Hepatocyte (in vitro differentiated cells): Measurements from ENCODE around the gene CFHR5. TPM values are rescaled to one million over a fixed set of nuclear protein-coding genes. Genes with fewer than 3 reads are reported as not detected.
"Not testable (repeated sequence)": the region's sequence is repeated elsewhere in the genome, so short reads cannot be mapped to it uniquely, and the experiment has no call there.

Experiments
- DNase-seq: peaks from one replicate; pipeline ENCODE4 v3.0.0-alpha.2; 2016; ENCODE audit warnings: low spot score
- H2AFZ ChIP-seq: fragments of 200-600 bp; sonication (generic); 2 replicates; pipeline ENCODE4 v1.6.0; 2016; ENCODE audit warnings: antibody characterized with exemption, mild to moderate bottlenecking
- H3K27ac ChIP-seq: fragments of 200-600 bp; sonication (generic); 2 replicates; pipeline ENCODE4 v1.5.1; 2016; ENCODE audit warnings: mild to moderate bottlenecking
- H3K27me3 ChIP-seq: fragments of 200-600 bp; sonication (generic); 2 replicates; pipeline ENCODE4 v1.6.1; 2016
- H3K36me3 ChIP-seq: fragments of 200-600 bp; sonication (generic); replicated peaks from 2 replicates; pipeline ENCODE4 v1.5.1; 2016; ENCODE audit warnings: low read depth; ENCODE audit not compliant: insufficient read depth
- H3K4me1 ChIP-seq: fragments of 200-600 bp; sonication (generic); 2 replicates; pipeline ENCODE4 v1.5.1; 2016; ENCODE audit warnings: mild to moderate bottlenecking, moderate library complexity; ENCODE audit not compliant: insufficient read depth
- H3K4me2 ChIP-seq: fragments of 200-600 bp; sonication (generic); 2 replicates; pipeline ENCODE4 v1.6.0; 2016
- H3K4me3 ChIP-seq: fragments of 200-600 bp; sonication (generic); 2 replicates; pipeline ENCODE4 v1.5.1; 2016; ENCODE audit warnings: mild to moderate bottlenecking
- H3K79me2 ChIP-seq: fragments of 200-600 bp; sonication (generic); 2 replicates; pipeline ENCODE4 v1.6.0; 2017; ENCODE audit warnings: mild to moderate bottlenecking
- H3K9me2 ChIP-seq: fragments of 200-600 bp; sonication (generic); replicated peaks from 2 replicates; pipeline ENCODE4 v1.6.0; 2017; ENCODE audit warnings: mild to moderate bottlenecking; ENCODE audit not compliant: insufficient read depth
- H3K9me3 ChIP-seq: fragments of 200-600 bp; sonication (generic); 2 replicates; pipeline ENCODE4 v1.5.1; 2016; ENCODE audit warnings: low read depth, mild to moderate bottlenecking
- H4K20me1 ChIP-seq: fragments of 200-600 bp; sonication (generic); 2 replicates; pipeline ENCODE4 v1.6.0; 2016; ENCODE audit warnings: mild to moderate bottlenecking; ENCODE audit not compliant: insufficient read depth, poor library complexity, severe bottlenecking
- EZH2 ChIP-seq: fragments of 200-600 bp; sonication (generic); IDR thresholded peaks from 2 replicates; pipeline ENCODE4 v1.6.1; 2016; ENCODE audit warnings: antibody characterized with exemption, mild to moderate bottlenecking, borderline replicate concordance
- EZH2phosphoT487 ChIP-seq: fragments of 200-600 bp; sonication (generic); IDR thresholded peaks from one replicate; pipeline ENCODE4 v1.6.1; 2018; ENCODE audit warnings: antibody characterized with exemption, mild to moderate bottlenecking, low read depth, moderate library complexity; ENCODE audit not compliant: unreplicated experiment, severe bottlenecking
- WGBS: methylation state at CpG from one replicate; pipeline ENCODE4 v1.1.6; 2016; ENCODE audit warnings: low lambda C conversion rate; ENCODE audit errors: missing lambda C conversion rate; 5-methylcytosine and 5-hydroxymethylcytosine counted together
- polyA plus RNA-seq: library from polyadenylated mRNA; unstranded; fragments of >200 nt; fragmentation: Nextera tagmentation; extraction: Ambion mirVana; gene quantifications from 2 replicates; pipeline ENCODE4 v1.2.1, GENCODE V29; 2016
- total RNA-seq: library from RNA; depleted of rRNA; stranded (reverse); fragments of >200 nt; gene quantifications from 2 replicates; pipeline ENCODE4 v1.2.3, GENCODE V29; 2014
- TF ChIP-seq, protein P1 (sequence below): fragments of 200-600 bp; sonication (generic); IDR thresholded peaks from 2 replicates; pipeline ENCODE4 v1.5.1; 2016; ENCODE audit warnings: antibody characterized with exemption, mild to moderate bottlenecking; ENCODE audit not compliant: poor library complexity

Gene CFHR5
- total and polyA plus RNA-seq, 2 experiments from 2014 or later: 0.36 to 0.77 TPM

DNA sequence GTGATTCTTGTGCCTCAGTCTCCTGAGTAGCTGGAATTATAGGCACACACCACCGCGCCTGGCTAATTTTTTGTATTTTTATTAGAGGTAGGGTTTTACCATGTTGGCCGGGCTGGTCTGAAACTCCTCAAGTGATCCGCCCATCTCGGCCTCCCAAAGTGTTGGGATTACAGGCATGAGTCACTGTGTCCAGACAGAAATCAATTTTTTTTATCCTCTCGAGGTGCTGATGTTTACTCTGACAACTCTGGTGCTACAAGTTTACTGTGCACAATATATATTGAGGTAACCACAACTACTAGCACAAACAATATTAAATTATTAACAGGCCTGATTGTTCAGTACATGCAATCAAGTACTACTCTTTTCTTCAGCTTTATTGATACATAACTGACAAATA lies 50.0 kb downstream of the CFHR5 start:
- no peaks in the 10 kb centered on the region for H3K9me2 ChIP-seq
- 73% methylated on average over 6 of the region's 6 CpGs for WGBS
- no peaks in the 10 kb centered on the region for H3K4me1 ChIP-seq
- H3K27ac ChIP-seq: no peak overlapping the region
- no peaks in the 10 kb centered on the region for H3K9me3 ChIP-seq
- no peak for DNase-seq
- H3K79me2 ChIP-seq: no peaks in the 10 kb centered on the region
- H4K20me1 ChIP-seq: no peaks in the 10 kb centered on the region
- TF ChIP-seq EZH2phosphoT487: no peak
- TF ChIP-seq, protein P1, sequence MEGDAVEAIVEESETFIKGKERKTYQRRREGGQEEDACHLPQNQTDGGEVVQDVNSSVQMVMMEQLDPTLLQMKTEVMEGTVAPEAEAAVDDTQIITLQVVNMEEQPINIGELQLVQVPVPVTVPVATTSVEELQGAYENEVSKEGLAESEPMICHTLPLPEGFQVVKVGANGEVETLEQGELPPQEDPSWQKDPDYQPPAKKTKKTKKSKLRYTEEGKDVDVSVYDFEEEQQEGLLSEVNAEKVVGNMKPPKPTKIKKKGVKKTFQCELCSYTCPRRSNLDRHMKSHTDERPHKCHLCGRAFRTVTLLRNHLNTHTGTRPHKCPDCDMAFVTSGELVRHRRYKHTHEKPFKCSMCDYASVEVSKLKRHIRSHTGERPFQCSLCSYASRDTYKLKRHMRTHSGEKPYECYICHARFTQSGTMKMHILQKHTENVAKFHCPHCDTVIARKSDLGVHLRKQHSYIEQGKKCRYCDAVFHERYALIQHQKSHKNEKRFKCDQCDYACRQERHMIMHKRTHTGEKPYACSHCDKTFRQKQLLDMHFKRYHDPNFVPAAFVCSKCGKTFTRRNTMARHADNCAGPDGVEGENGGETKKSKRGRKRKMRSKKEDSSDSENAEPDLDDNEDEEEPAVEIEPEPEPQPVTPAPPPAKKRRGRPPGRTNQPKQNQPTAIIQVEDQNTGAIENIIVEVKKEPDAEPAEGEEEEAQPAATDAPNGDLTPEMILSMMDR: no peak
- no peak overlapping the region for H2AFZ ChIP-seq
- H3K4me3 ChIP-seq: no peak overlapping the region
- no peaks in the 10 kb centered on the region for H3K27me3 ChIP-seq
- H3K4me2 ChIP-seq: no peak overlapping the region
- no peaks in the 10 kb centered on the region for H3K36me3 ChIP-seq

DNA sequence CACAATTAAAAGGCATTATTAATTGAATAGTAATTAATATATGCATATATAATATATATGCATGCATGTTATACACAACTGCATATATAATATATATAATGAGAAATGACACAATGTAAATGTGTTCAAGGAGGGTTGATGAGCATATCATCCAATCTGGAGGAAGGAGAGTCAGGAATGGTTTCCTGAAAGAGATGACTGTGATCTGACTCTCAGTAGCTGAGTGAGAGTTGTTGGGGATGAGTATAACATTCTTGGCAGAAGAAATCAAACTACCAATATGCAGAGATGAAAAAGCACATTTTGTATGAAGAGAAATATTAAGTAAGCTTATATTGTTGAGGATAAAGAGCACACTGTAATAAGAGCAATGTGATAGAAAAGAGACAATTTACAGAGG lies 52.4 kb downstream of the CFHR5 start:
- no peaks in the 10 kb centered on the region for H4K20me1 ChIP-seq
- no peaks in the 10 kb centered on the region for H3K9me2 ChIP-seq
- no peak for DNase-seq
- H3K27me3 ChIP-seq: no peaks in the 10 kb centered on the region
- no peaks in the 10 kb centered on the region for H3K9me3 ChIP-seq
- H3K27ac ChIP-seq: no peak overlapping the region
- H3K36me3 ChIP-seq: no peaks in the 10 kb centered on the region
- no peak overlapping the region for H2AFZ ChIP-seq
- no peak overlapping the region for H3K4me2 ChIP-seq
- no peak for TF ChIP-seq EZH2phosphoT487
- TF ChIP-seq EZH2: no peak
- TF ChIP-seq, protein P1: no peak
- H3K4me3 ChIP-seq: no peak overlapping the region
- H3K79me2 ChIP-seq: no peaks in the 10 kb centered on the region
- H3K4me1 ChIP-seq: no peaks in the 10 kb centered on the region

DNA sequence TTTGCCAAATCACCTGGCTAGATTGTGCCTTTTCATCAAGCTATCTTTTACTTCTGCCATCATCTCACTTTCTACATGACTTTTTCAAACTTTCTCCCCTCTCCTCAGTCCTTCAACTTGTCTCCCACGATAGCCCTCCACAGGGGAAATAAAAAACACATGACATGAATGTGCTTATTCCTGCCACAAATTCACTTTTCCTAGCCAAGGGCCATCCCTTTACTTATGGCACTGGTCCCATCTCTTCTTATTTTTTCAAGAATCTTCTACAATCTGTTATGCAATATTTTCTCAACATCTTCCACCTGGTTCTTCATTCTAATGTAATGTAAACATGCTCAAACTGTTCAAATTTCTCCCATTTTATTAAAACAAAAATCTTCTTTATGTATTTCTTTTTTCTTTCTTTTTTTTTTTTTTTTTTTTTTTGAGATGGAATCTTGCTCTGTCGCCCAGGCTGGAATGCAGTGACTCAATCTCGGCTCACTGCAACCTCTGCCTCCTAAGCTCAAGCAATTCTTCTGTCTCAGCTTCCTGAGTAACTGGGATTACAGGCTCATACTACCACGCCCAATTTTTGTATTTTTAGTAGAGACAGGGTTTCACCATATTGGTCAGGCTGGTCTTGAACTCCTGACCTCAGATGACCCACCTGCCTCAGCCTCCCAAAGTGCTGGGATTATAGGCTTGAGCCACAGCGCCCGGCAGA lies 57.4 kb downstream of the CFHR5 start:
- H3K9me3 ChIP-seq, H3K27me3 ChIP-seq, H4K20me1 ChIP-seq, H3K4me1 ChIP-seq, H3K27ac ChIP-seq, DNase-seq, H3K9me2 ChIP-seq, H2AFZ ChIP-seq, H3K79me2 ChIP-seq, H3K4me2 ChIP-seq, H3K4me3 ChIP-seq, H3K36me3 ChIP-seq: not testable (repeated sequence)
- WGBS: 83% methylated on average over 6 of the region's 6 CpGs

DNA sequence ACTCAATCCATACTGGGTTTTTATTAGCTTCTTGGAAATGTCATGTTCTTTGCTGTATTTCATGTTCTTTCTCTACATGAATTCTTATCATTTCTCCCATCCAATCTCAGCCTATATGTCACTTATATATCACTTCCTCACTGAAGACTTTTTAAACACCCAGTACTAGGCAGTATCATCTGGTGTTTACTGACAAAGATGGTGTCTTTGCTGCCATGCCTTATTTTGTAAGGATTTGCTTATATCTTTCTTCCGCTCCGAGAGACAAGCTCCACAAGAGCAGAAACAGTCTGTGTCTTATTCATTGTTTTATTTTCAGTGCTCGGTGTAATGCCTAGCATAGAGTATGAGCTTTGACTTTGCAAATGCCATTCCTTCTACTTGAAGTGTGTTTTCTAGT lies 59.5 kb downstream of the CFHR5 start:
- H2AFZ ChIP-seq: no peak overlapping the region
- TF ChIP-seq EZH2phosphoT487 (no peak), EZH2 (no peak)
- TF ChIP-seq, protein P1: no peak
- H3K36me3 ChIP-seq: no peaks in the 10 kb centered on the region
- no peaks in the 10 kb centered on the region for H3K9me2 ChIP-seq
- H3K4me3 ChIP-seq: no peak overlapping the region
- no peaks in the 10 kb centered on the region for H4K20me1 ChIP-seq
- no peaks in the 10 kb centered on the region for H3K4me1 ChIP-seq
- no peak for DNase-seq
- H3K9me3 ChIP-seq: no peaks in the 10 kb centered on the region
- WGBS: 97% methylated on average over 3 of the region's 3 CpGs
- H3K27me3 ChIP-seq: no peaks in the 10 kb centered on the region
- no peak overlapping the region for H3K4me2 ChIP-seq
- no peak overlapping the region for H3K27ac ChIP-seq
- no peaks in the 10 kb centered on the region for H3K79me2 ChIP-seq
